Measurements from ENCODE around the gene SKAP2. TPM values are rescaled to one million over a fixed set of nuclear protein-coding genes. Genes with fewer than 3 reads are reported as not detected.

The SKAP2 gene
- total and polyA plus RNA-seq, 10 of the 15 experiments (the other 5 are each of a cell fraction or from before 2014, with no cell fraction given), result 10.9 to 40.6 (median 23.5) TPM

GRCh38 chr7:26705567-26705966 is 158.8 kb downstream of the SKAP2 start (continued):
- TF ChIP-seq NKRF (conservative IDR thresholded peaks at IDR 0.05) (no peak), NR2C1 (IDR thresholded peaks at IDR 0.05) (no peak), KLF5 (IDR thresholded peaks at IDR 0.05; ENCODE audit: partially characterized antibody) (no peak), ZNF207 (IDR thresholded peaks at IDR 0.05; ENCODE audit: borderline replicate concordance) (no peak), E4F1 (IDR thresholded peaks at IDR 0.05; ENCODE audit: borderline replicate concordance, partially characterized antibody) (no peak), MTA2 (IDR thresholded peaks at IDR 0.05; ENCODE audit: low read depth) (no peak), CBX3 (IDR thresholded peaks at IDR 0.05; ENCODE audit: borderline replicate concordance, low read depth) (no peak), EGR1 (IDR thresholded peaks at IDR 0.05; ENCODE audit: borderline replicate concordance in 1 of 2, low read depth in 2 of 2, low read length in 2 of 2) (no peak), MLLT1 (IDR thresholded peaks at IDR 0.05) (no peak), IRF5 (IDR thresholded peaks at IDR 0.05; ENCODE audit: borderline replicate concordance) (no peak)

All from GM12878 (cell line).